ENCODE results near the gene GPHN.

The GPHN gene

DNA sequence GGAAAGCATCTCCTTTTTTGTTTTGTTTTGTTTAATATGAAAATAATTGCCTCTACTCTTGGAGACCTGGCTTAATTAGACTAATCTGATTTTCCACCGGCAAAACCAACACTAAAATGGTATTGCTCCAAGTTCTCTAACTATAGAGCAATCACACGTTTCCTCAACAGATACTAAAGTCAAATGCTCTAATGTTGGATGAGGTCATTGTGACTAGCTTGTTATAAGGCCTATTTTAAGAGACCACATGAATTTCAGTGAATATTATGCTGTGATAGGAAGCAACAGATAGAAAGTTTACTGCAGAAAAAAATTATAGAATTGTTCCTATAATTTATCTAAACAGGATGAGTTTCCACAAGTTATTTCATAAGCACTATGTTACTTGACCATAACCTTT is 25.1 kb upstream of the GPHN start:
- H3K4me2 ChIP-seq (ENCODE audit: low read length) = no peak overlapping the region
- H3K27ac ChIP-seq = no peak overlapping the region
- TF ChIP-seq, protein P1, sequence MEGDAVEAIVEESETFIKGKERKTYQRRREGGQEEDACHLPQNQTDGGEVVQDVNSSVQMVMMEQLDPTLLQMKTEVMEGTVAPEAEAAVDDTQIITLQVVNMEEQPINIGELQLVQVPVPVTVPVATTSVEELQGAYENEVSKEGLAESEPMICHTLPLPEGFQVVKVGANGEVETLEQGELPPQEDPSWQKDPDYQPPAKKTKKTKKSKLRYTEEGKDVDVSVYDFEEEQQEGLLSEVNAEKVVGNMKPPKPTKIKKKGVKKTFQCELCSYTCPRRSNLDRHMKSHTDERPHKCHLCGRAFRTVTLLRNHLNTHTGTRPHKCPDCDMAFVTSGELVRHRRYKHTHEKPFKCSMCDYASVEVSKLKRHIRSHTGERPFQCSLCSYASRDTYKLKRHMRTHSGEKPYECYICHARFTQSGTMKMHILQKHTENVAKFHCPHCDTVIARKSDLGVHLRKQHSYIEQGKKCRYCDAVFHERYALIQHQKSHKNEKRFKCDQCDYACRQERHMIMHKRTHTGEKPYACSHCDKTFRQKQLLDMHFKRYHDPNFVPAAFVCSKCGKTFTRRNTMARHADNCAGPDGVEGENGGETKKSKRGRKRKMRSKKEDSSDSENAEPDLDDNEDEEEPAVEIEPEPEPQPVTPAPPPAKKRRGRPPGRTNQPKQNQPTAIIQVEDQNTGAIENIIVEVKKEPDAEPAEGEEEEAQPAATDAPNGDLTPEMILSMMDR (IDR thresholded peaks at IDR 0.05) = no peak
- H3K36me3 ChIP-seq (ENCODE audit: control insufficient read depth, insufficient read depth, low read length) = no peaks in the 10 kb centered on the region
- no peak overlapping the region for H3K9ac ChIP-seq
- no peaks in the 10 kb centered on the region for H3K27me3 ChIP-seq (ENCODE audit: control insufficient read depth, insufficient read depth, low read length)
- no peaks in the 10 kb centered on the region for H3K79me2 ChIP-seq
- H3K9me3 ChIP-seq (ENCODE audit: control insufficient read depth, low read length) = no peaks in the 10 kb centered on the region
- H3K4me3 ChIP-seq (ENCODE audit: low read depth, low read length) = no peak overlapping the region
- no peak overlapping the region for H2AFZ ChIP-seq
- no peaks in the 10 kb centered on the region for H3K4me1 ChIP-seq

DNA sequence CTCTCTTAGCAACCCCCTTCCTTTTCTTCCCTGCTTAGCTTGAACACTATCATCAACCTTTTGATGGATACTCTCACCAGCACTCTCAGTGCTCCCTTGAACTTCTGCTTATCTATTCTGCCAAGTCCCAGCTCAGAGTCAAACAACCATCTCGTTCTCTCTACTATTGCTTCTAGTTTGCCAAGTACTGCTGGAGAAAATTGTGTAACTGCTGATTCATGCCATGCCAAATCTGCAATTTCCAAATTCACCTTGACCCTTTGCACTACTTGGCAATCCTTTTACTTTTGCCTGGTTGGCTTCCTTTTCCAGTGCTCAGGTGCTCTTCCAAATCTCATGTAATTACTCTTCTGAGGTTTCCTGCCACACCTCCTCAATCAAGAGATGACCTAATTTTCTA is 24.6 kb upstream of the GPHN start:
- no peaks in the 10 kb centered on the region for H3K36me3 ChIP-seq (ENCODE audit: control insufficient read depth, insufficient read depth, low read length)
- H3K27me3 ChIP-seq (ENCODE audit: control insufficient read depth, insufficient read depth, low read length) = no peaks in the 10 kb centered on the region
- H3K4me2 ChIP-seq (ENCODE audit: low read length) = no peak overlapping the region
- no peak overlapping the region for H2AFZ ChIP-seq
- H3K9me3 ChIP-seq (ENCODE audit: control insufficient read depth, low read length) = no peaks in the 10 kb centered on the region
- no peaks in the 10 kb centered on the region for H3K4me1 ChIP-seq
- H3K79me2 ChIP-seq = no peaks in the 10 kb centered on the region
- H3K4me3 ChIP-seq (ENCODE audit: low read depth, low read length) = no peak overlapping the region
- H3K9ac ChIP-seq = no peak overlapping the region
- TF ChIP-seq, protein P1 (IDR thresholded peaks at IDR 0.05) = no peak
- H3K27ac ChIP-seq = no peak overlapping the region

DNA sequence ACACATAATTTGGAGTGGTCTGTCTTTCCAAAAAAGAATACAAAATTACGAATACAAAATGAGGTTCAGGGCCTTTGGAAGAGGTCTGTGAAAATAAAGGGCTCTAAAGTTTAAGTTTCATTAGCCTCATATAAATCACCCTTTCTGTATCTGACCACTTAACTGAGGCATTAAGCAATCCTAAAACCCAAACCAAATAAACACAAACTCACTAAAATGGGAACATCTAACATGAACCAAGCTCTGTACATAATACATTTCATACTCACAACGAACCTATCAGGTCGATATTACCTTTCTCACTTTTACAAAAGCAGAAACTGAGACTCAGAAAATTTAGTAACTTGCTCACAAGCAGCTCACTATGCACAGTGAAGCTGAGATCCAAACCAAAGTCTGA is 22.9 kb upstream of the GPHN start:
- H3K27ac ChIP-seq = no peak overlapping the region
- H3K9me3 ChIP-seq (ENCODE audit: control insufficient read depth, low read length) = no peaks in the 10 kb centered on the region
- no peaks in the 10 kb centered on the region for H3K27me3 ChIP-seq (ENCODE audit: control insufficient read depth, insufficient read depth, low read length)
- no peak overlapping the region for H3K4me3 ChIP-seq (ENCODE audit: low read depth, low read length)
- H3K9ac ChIP-seq = no peak overlapping the region
- H3K4me2 ChIP-seq (ENCODE audit: low read length) = no peak overlapping the region
- no peaks in the 10 kb centered on the region for H3K36me3 ChIP-seq (ENCODE audit: control insufficient read depth, insufficient read depth, low read length)
- no peak overlapping the region for H2AFZ ChIP-seq
- H3K4me1 ChIP-seq = no peaks in the 10 kb centered on the region
- TF ChIP-seq, protein P1 (IDR thresholded peaks at IDR 0.05) = no peak
- no peaks in the 10 kb centered on the region for H3K79me2 ChIP-seq

DNA sequence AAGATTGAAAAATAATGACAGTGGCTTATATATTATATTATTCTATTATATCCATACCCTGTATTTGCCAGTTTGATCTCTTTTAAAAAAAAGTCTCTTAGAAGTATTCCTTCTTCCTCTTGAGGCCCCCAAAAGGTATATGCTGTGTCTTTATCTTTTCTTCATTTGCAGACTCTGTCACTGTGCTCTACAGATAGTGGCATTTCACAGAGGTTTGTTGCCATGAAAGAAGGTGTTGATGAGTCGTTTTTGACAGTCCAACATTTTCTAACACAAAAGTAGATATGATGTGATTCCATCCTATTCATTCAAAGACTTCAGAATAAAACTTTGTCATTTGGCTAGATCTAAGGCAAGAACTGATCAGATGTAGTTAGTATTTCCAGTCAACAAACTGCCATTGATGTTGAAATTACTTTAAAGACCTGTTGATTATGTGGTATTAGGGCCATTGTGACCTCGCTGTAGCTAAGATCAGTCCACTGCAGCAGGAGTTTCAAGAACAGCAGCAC is 22.0 kb upstream of the GPHN start, which contains the start of gene CCDC196:
Gene CCDC196 (plus strand): TSS at position 462 of the 512 bp plus-strand sequence. CDS start 132 bp downstream, outside the sequence.
- Histone ChIP-seq H3K79me2 (no peaks in the 10 kb centered on the region), H3K4me3 (ENCODE audit: low read depth, low read length) (no peak within 1 kb of the TSS), H3K9ac (no peak within 1 kb of the TSS), H2AFZ (no peak within 1 kb of the TSS), H3K27me3 (ENCODE audit: control insufficient read depth, insufficient read depth, low read length) (no peaks in the 10 kb centered on the region), H3K9me3 (ENCODE audit: control insufficient read depth, low read length) (no peaks in the 10 kb centered on the region), H3K27ac (no peak within 1 kb of the TSS), H3K4me1 (no peaks in the 10 kb centered on the region), H3K36me3 (ENCODE audit: control insufficient read depth, insufficient read depth, low read length) (no peaks in the 10 kb centered on the region), H3K4me2 (ENCODE audit: low read length) (no peak within 1 kb of the TSS)
- TF ChIP-seq, protein P1 (IDR thresholded peaks at IDR 0.05) = no peak

DNA sequence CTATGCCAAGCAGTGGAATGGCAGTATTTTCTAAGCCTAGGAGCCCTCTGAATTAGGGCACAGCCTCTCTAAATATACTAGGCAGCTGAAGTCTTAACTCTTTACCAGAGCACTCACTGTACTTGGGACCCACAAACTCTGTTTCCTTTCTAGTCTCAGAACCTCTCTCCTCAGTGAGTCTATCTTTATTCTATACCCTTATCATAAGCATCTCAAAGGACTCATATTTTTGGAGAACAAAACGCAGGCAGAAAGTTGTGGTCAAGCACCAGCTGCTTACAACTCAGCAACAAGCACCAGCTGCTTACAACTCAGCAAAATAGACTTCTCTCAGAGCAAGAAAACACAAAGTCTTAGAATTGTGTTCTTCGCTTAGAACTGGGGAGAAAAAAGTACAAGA is 20.8 kb upstream of the GPHN start:
- Histone ChIP-seq H3K9ac (no peak overlapping the region), H3K36me3 (ENCODE audit: control insufficient read depth, insufficient read depth, low read length) (no peaks in the 10 kb centered on the region), H3K4me2 (ENCODE audit: low read length) (no peak overlapping the region), H3K79me2 (no peaks in the 10 kb centered on the region), H3K27me3 (ENCODE audit: control insufficient read depth, insufficient read depth, low read length) (no peaks in the 10 kb centered on the region), H3K4me3 (ENCODE audit: low read depth, low read length) (no peak overlapping the region), H3K4me1 (no peaks in the 10 kb centered on the region), H3K27ac (no peak overlapping the region), H2AFZ (no peak overlapping the region), H3K9me3 (ENCODE audit: control insufficient read depth, low read length) (no peaks in the 10 kb centered on the region)
- TF ChIP-seq, protein P1 (IDR thresholded peaks at IDR 0.05) = no peak
